SH-SY5Y (cell line): Measurements from ENCODE around the gene SLC35E1.

Source experiments
- GATA2 ChIP-seq: IDR thresholded peaks from 2 replicates; pipeline ENCODE4 v1.6.1; 2011; ENCODE audit warnings: mild to moderate bottlenecking, low read depth, low read length
- GATA3 ChIP-seq: IDR thresholded peaks from 2 replicates; pipeline ENCODE4 v1.6.1; 2011; ENCODE audit warnings: low read depth, mild to moderate bottlenecking, low read length, moderate library complexity

GRCh38 chr19:16605115-16605514 lies 32.9 kb upstream of the SLC35E1 start:
- TF ChIP-seq GATA3, result no peak
- no peak for TF ChIP-seq GATA2
